ENCODE measurements around the gene SCGB3A1.

Gene SCGB3A1

DNA sequence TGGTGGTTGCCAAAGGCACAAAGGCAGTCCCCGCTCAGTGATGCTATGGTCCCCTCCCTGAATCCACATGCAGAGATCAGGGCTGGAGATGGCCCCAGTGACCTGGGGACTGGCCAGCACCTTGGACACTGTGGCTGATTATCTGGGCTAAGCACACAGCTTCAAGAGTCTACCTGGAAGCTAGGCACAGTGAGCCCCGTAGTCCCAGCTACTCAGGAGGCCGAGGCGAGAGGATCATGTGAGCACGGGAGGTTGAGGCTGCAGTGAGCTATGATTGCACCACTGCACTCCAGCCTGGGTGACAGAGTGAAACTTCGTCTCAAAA, 8.3 kb upstream of the SCGB3A1 start:
- H3K27me3 ChIP-seq (ENCODE audit: low read depth, low read length) = no peaks in the 10 kb centered on the region
- H3K4me1 ChIP-seq (ENCODE audit: low read length) = no peaks in the 10 kb centered on the region
- no peaks in the 10 kb centered on the region for H4K20me1 ChIP-seq (ENCODE audit: insufficient read depth, low read length)
- H3K9ac ChIP-seq (ENCODE audit: low read length) = no peak overlapping the region
- no peaks in the 10 kb centered on the region for H3K79me2 ChIP-seq (ENCODE audit: low read length)
- no peaks in the 10 kb centered on the region for H3K9me3 ChIP-seq (ENCODE audit: insufficient read depth, low read length)
- no peak overlapping the region for H3K27ac ChIP-seq (ENCODE audit: low read length)
- no peak overlapping the region for H3K4me3 ChIP-seq (ENCODE audit: low read length)
- H3K36me3 ChIP-seq (replicated peaks; ENCODE audit: low read depth, low read length) = no peaks in the 10 kb centered on the region
- no peak for TF ChIP-seq EZH2phosphoT487 (IDR thresholded peaks at IDR 0.05; ENCODE audit: low read depth)
- TF ChIP-seq, protein P1, sequence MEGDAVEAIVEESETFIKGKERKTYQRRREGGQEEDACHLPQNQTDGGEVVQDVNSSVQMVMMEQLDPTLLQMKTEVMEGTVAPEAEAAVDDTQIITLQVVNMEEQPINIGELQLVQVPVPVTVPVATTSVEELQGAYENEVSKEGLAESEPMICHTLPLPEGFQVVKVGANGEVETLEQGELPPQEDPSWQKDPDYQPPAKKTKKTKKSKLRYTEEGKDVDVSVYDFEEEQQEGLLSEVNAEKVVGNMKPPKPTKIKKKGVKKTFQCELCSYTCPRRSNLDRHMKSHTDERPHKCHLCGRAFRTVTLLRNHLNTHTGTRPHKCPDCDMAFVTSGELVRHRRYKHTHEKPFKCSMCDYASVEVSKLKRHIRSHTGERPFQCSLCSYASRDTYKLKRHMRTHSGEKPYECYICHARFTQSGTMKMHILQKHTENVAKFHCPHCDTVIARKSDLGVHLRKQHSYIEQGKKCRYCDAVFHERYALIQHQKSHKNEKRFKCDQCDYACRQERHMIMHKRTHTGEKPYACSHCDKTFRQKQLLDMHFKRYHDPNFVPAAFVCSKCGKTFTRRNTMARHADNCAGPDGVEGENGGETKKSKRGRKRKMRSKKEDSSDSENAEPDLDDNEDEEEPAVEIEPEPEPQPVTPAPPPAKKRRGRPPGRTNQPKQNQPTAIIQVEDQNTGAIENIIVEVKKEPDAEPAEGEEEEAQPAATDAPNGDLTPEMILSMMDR (IDR thresholded peaks at IDR 0.05; ENCODE audit: low read depth, low read length) = no peak
- H3K4me2 ChIP-seq (ENCODE audit: low read length) = no peak overlapping the region
- H2AFZ ChIP-seq (ENCODE audit: low read depth, low read length) = no peak overlapping the region

DNA sequence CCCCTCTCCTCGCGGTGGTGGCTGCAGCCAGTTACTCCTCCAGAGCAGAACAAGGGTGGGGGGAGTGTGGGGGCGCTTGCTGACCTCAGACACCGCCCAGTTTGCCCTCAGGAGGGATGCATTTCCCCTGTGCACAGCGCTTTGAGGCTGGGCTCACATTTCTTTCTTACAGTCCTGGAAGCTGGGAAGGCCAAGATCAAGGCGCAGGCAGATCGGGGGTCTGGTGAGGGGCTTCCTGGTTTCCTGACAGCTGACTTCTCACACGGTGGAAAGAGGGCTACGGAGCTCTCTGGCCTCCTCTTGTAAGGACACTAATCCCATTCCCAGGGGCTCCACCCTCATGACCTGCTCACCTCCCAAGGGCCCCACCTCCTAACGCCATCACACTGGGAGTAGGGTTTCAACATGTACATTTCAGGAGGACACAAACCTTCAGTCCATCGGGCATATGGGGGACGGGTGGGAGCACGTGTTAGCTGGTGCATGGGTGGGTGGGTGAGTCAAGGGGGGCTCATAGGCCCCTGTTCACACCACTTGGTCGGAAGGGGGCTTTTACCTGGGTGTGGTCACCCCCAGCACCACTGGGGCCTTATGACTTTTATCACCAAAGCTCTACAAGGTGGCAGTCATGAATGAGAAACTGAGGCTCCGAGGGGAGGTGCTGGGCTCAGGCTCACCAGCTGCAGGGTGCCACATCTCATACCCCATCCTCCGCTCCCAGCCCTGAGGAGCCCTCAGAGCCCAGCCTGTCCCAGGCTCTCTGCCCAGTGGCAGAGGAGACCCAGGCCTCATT, 7.7 kb upstream of the SCGB3A1 start:
- Histone ChIP-seq H2AFZ (ENCODE audit: low read depth, low read length) (no peak overlapping the region), H3K36me3 (replicated peaks; ENCODE audit: low read depth, low read length) (no peaks in the 10 kb centered on the region), H3K9me3 (ENCODE audit: insufficient read depth, low read length) (no peaks in the 10 kb centered on the region), H3K27me3 (ENCODE audit: low read depth, low read length) (no peaks in the 10 kb centered on the region), H3K27ac (ENCODE audit: low read length) (no peak overlapping the region), H3K4me3 (ENCODE audit: low read length) (no peak overlapping the region), H3K4me2 (ENCODE audit: low read length) (no peak overlapping the region), H3K9ac (ENCODE audit: low read length) (no peak overlapping the region), H4K20me1 (ENCODE audit: insufficient read depth, low read length) (no peaks in the 10 kb centered on the region), H3K79me2 (ENCODE audit: low read length) (no peaks in the 10 kb centered on the region), H3K4me1 (ENCODE audit: low read length) (no peaks in the 10 kb centered on the region)
- TF ChIP-seq, protein P1 (IDR thresholded peaks at IDR 0.05; ENCODE audit: low read depth, low read length) = no peak
- no peak for TF ChIP-seq EZH2phosphoT487 (IDR thresholded peaks at IDR 0.05; ENCODE audit: low read depth)

DNA sequence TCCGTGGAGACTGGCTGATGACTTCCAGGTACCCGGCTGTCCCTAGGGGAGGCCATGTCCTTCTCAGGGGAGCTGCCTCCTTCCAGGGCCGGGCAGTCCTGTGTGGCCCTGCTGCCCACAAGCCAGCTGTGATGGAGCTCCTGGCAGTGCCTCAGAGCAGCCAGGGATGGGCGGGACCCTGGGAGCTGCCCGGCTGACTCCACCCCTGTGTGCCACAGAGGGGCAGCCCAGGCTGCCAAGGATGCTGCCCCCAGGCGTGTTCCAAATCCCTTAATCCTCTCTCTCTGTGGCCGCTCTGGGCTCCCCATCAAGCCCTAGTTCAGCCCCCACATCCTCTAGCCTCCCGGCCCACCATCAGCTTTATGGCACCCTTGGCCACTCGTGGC, 7.0 kb upstream of the SCGB3A1 start:
- Histone ChIP-seq H3K4me1 (ENCODE audit: low read length) (no peaks in the 10 kb centered on the region), H3K4me2 (ENCODE audit: low read length) (no peak overlapping the region), H3K36me3 (replicated peaks; ENCODE audit: low read depth, low read length) (no peaks in the 10 kb centered on the region), H3K4me3 (ENCODE audit: low read length) (no peak overlapping the region), H3K27me3 (ENCODE audit: low read depth, low read length) (no peaks in the 10 kb centered on the region), H4K20me1 (ENCODE audit: insufficient read depth, low read length) (no peaks in the 10 kb centered on the region), H3K79me2 (ENCODE audit: low read length) (no peaks in the 10 kb centered on the region), H2AFZ (ENCODE audit: low read depth, low read length) (no peak overlapping the region), H3K9ac (ENCODE audit: low read length) (no peak overlapping the region), H3K9me3 (ENCODE audit: insufficient read depth, low read length) (no peaks in the 10 kb centered on the region), H3K27ac (ENCODE audit: low read length) (no peak overlapping the region)
- no peak for TF ChIP-seq EZH2phosphoT487 (IDR thresholded peaks at IDR 0.05; ENCODE audit: low read depth)
- TF ChIP-seq, protein P1 (IDR thresholded peaks at IDR 0.05; ENCODE audit: low read depth, low read length) = no peak

DNA sequence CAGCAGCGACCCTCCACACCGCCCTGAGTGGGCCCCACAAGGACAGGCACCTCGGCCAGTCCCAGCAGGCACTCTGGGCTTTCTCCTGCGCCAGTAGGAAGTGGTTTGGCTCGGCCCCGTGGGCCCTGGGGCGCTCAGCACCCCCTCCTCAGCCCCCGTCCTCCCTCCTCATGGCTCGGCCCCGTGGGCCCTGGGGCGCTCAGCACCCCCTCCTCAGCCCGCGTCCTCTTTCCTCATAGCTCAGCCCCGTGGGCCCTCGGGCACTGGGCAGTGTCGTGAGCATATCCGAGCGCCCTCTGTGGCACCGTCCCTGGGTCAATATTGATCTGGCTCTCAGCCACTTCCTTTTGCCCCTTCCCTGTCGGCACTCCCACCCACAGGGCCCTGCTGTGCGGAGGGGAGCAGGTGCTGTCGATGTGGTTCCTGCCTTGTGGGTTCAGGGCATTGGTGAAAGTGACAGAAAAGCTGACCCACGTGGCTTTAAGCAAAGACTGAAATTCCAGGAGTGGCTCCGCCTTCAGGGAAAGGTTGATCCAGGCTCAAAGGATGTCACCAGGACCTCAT, 5.5 kb upstream of the SCGB3A1 start:
- no peaks in the 10 kb centered on the region for H3K79me2 ChIP-seq (ENCODE audit: low read length)
- no peaks in the 10 kb centered on the region for H3K36me3 ChIP-seq (replicated peaks; ENCODE audit: low read depth, low read length)
- H3K4me1 ChIP-seq (ENCODE audit: low read length) = no peaks in the 10 kb centered on the region
- H2AFZ ChIP-seq (ENCODE audit: low read depth, low read length) = no peak overlapping the region
- no peaks in the 10 kb centered on the region for H3K27me3 ChIP-seq (ENCODE audit: low read depth, low read length)
- TF ChIP-seq, protein P1 (IDR thresholded peaks at IDR 0.05; ENCODE audit: low read depth, low read length) = no peak
- TF ChIP-seq EZH2phosphoT487 (IDR thresholded peaks at IDR 0.05; ENCODE audit: low read depth) = no peak
- no peaks in the 10 kb centered on the region for H4K20me1 ChIP-seq (ENCODE audit: insufficient read depth, low read length)
- H3K9me3 ChIP-seq (ENCODE audit: insufficient read depth, low read length) = no peaks in the 10 kb centered on the region
- no peak overlapping the region for H3K9ac ChIP-seq (ENCODE audit: low read length)
- no peak overlapping the region for H3K4me3 ChIP-seq (ENCODE audit: low read length)
- H3K4me2 ChIP-seq (ENCODE audit: low read length) = no peak overlapping the region
- H3K27ac ChIP-seq (ENCODE audit: low read length) = no peak overlapping the region

All from OCI-LY3 (cell line).